Transverse colon (tissue), 3 donors: ENCODE results near the gene ARHGAP23.

Experiments
- CTCF ChIP-seq, 5 experiments: fragments of 200-600 bp in 3 of 5; fragments of 450-650 bp in 2 of 5; sonication (generic) in 3 of 5; IDR thresholded peaks; 1 replicate in 2 of 5; 2 replicates in 3 of 5; pipeline ENCODE4 v1.5.1; 2016 to 2017; ENCODE audit warnings: antibody characterized with exemption in 5 of 5, inconsistent platforms in 3 of 5, mild to moderate bottlenecking in 2 of 5, moderate library complexity in 1 of 5
- POLR2A ChIP-seq: fragments of 450-650 bp; IDR thresholded peaks from one replicate; pipeline ENCODE4 v1.6.1; 2016; ENCODE audit warnings: antibody characterized with exemption, mild to moderate bottlenecking, moderate library complexity

- TF ChIP-seq CTCF (IDR thresholded peaks at IDR 0.05) (no peak), POLR2A (no peak)
These were observed 20.0 kb downstream of the ARHGAP23 start for GRCh38 chr17:38448208-38448771.
